Natural killer cell (primary cell): Measurements from ENCODE around the gene UBXN2A. TPM values are rescaled to one million over a fixed set of nuclear protein-coding genes. Genes with fewer than 3 reads are reported as not detected.
A peak's percentile ranks its signal among the peaks of the same experiment; 100 is the strongest.

ENCODE experiments used
- ATAC-seq, 3 donors: fragments of 150-1000 bp in 2 of 3; fragments of 200-7000 bp in 1 of 3; cut with Tn5 transposase; 1 replicate in 1 of 3; 2 replicates in 2 of 3; pipeline ENCODE4 v1.10.0; 2021; ENCODE audit warnings: mild to moderate bottlenecking in 2 of 3, moderate library complexity in 2 of 3
- DNase-seq, 2 donors: peaks; one replicate each; pipeline versions ENCODE4 v3.0.0 to v3.0.0-alpha.2; 2013 to 2021; ENCODE audit warnings: mixed read lengths in 1 of 2
- H3K27ac ChIP-seq: one replicate; pipeline ENCODE4 v1.5.1; 2013; ENCODE audit warnings: mild to moderate bottlenecking, low read length
- H3K27me3 ChIP-seq: one replicate; pipeline ENCODE4 v1.6.1; 2013; ENCODE audit warnings: low read length; ENCODE audit not compliant: control insufficient read depth, insufficient read depth
- H3K36me3 ChIP-seq: one replicate; pipeline ENCODE4 v1.6.1; 2013; ENCODE audit warnings: low read length; ENCODE audit not compliant: control insufficient read depth, insufficient read depth
- H3K4me1 ChIP-seq: one replicate; pipeline ENCODE4 v1.6.1; 2013; ENCODE audit warnings: low read length; ENCODE audit not compliant: control insufficient read depth, insufficient read depth
- H3K4me3 ChIP-seq: one replicate; pipeline ENCODE4 v1.5.1; 2013; ENCODE audit warnings: low read length
- H3K9me3 ChIP-seq: one replicate; pipeline ENCODE4 v1.6.1; 2013; ENCODE audit warnings: low read length; ENCODE audit not compliant: control insufficient read depth, insufficient read depth
- H3K27ac Mint-ChIP-seq, 2 donors: one replicate each; pipeline ENCODE4 v1.8.0; 2022; ENCODE audit warnings: mild to moderate bottlenecking in 2 of 2, mixed read lengths in 2 of 2, moderate library complexity in 1 of 2
- H3K27me3 Mint-ChIP-seq, 2 donors: one replicate each; pipeline ENCODE4 v1.8.0; 2022; ENCODE audit warnings: low read depth in 2 of 2, mixed read lengths in 2 of 2
- H3K36me3 Mint-ChIP-seq: one replicate; pipeline ENCODE4 v1.8.0; 2022; ENCODE audit warnings: mixed read lengths
- H3K4me1 Mint-ChIP-seq, 2 donors: one replicate each; pipeline ENCODE4 v1.8.0; 2022; ENCODE audit warnings: mixed read lengths in 2 of 2
- H3K4me3 Mint-ChIP-seq: one replicate; pipeline ENCODE4 v1.8.0; 2022; ENCODE audit warnings: mild to moderate bottlenecking, moderate library complexity, mixed read lengths
- H3K9me3 Mint-ChIP-seq, 2 donors: one replicate each; pipeline ENCODE4 v1.8.0; 2022; ENCODE audit warnings: mixed read lengths in 2 of 2
- WGBS: methylation state at CpG from one replicate; pipeline ENCODE4 v1.1.7; 2013; ENCODE audit warnings: missing lambda C conversion rate; ENCODE audit not compliant: insufficient coverage; 5-methylcytosine and 5-hydroxymethylcytosine counted together
- intact Hi-C: fragments of 100-400 bp; cut with micrococcal nuclease; formaldehyde crosslinking; loops from one replicate; pipeline ENCODE4 v1.14.2; 2022
- total RNA-seq, 4 donors: library from RNA; stranded (reverse); fragments of 120-200 nt in 1 of 4; gene quantifications; one replicate each; pipeline versions ENCODE4 v1.2.3 to v1.2.4, GENCODE V29; 2013 to 2022
- TF ChIP-seq, protein P1 (sequence below): fragments of 200-600 bp; IDR thresholded peaks from one replicate; pipeline ENCODE4 v1.8.0; 2022; ENCODE audit warnings: antibody characterized with exemption

UBXN2A gene
- total RNA-seq, 3 donors from 2014 or later (not counting 1 experiment from before 2014, with no cell fraction given), result 14.7 to 18.0 (median 16.2) TPM

DNA sequence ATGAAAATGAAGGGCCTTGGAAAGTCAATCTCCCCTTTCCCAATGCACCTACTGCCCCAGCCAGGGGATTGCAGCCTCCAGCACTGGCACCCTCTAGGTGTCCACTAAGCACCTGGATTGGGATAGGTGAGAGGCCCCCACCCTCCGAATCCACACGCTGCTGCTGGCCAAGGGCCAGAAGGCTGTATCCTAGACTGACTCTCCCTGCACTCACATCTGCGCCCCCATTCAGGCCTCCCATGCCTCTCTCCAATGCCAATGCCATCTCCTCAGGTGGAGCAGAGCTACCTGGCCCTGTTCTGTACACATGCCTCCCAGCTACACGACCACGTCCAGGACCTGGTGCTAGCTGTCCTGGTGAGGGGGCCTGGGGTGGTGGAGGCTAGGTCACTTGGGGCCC, 79.5 kb downstream of the UBXN2A start:
- ATAC-seq (no peak), DNase-seq (no peak)
- WGBS, result 99% methylated on average over 5 of the region's 5 CpGs
- H3K27ac ChIP-seq, result no peak overlapping the region
- Mint-ChIP-seq H3K9me3 (no peaks in the 10 kb centered on the region), H3K4me1 (peaks cover 0 to 4% of the 10 kb centered on the region in 2 donors), H3K36me3 (no peaks in the 10 kb centered on the region), H3K27me3 (no peaks in the 10 kb centered on the region), H3K27ac (no peak overlapping the region), H3K4me3 (no peak overlapping the region)
- H3K4me1 ChIP-seq, result no peaks in the 10 kb centered on the region
- no peaks in the 10 kb centered on the region for H3K27me3 ChIP-seq
- no peaks in the 10 kb centered on the region for H3K9me3 ChIP-seq
- no peak overlapping the region for H3K4me3 ChIP-seq
- TF ChIP-seq, protein P1, sequence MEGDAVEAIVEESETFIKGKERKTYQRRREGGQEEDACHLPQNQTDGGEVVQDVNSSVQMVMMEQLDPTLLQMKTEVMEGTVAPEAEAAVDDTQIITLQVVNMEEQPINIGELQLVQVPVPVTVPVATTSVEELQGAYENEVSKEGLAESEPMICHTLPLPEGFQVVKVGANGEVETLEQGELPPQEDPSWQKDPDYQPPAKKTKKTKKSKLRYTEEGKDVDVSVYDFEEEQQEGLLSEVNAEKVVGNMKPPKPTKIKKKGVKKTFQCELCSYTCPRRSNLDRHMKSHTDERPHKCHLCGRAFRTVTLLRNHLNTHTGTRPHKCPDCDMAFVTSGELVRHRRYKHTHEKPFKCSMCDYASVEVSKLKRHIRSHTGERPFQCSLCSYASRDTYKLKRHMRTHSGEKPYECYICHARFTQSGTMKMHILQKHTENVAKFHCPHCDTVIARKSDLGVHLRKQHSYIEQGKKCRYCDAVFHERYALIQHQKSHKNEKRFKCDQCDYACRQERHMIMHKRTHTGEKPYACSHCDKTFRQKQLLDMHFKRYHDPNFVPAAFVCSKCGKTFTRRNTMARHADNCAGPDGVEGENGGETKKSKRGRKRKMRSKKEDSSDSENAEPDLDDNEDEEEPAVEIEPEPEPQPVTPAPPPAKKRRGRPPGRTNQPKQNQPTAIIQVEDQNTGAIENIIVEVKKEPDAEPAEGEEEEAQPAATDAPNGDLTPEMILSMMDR, result no peak
- intact Hi-C loops, result no loop called here
- H3K36me3 ChIP-seq, result peaks cover 3% of the 10 kb centered on the region

DNA sequence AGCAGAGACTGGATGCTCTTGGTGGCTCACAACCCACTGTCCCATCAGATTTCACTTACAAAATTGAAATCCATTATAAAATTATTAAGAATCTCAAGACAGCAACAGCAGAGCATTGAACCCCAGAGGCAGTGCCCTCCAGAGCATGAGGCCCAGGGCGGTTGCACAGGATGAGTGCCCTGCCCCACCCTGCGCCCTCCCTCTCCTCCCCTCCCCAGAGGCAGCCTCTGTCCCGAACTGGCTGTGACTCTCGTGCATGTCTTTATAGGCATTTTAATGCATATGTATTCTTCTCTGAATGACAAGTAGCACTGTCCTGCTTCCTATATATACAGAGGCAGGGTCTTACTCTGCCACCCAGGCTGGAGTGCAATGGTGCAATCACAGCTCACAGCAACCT, 80.0 kb downstream of the UBXN2A start:
- intact Hi-C loops, result no loop called here
- H3K9me3 Mint-ChIP-seq, result no peaks in the 10 kb centered on the region

DNA sequence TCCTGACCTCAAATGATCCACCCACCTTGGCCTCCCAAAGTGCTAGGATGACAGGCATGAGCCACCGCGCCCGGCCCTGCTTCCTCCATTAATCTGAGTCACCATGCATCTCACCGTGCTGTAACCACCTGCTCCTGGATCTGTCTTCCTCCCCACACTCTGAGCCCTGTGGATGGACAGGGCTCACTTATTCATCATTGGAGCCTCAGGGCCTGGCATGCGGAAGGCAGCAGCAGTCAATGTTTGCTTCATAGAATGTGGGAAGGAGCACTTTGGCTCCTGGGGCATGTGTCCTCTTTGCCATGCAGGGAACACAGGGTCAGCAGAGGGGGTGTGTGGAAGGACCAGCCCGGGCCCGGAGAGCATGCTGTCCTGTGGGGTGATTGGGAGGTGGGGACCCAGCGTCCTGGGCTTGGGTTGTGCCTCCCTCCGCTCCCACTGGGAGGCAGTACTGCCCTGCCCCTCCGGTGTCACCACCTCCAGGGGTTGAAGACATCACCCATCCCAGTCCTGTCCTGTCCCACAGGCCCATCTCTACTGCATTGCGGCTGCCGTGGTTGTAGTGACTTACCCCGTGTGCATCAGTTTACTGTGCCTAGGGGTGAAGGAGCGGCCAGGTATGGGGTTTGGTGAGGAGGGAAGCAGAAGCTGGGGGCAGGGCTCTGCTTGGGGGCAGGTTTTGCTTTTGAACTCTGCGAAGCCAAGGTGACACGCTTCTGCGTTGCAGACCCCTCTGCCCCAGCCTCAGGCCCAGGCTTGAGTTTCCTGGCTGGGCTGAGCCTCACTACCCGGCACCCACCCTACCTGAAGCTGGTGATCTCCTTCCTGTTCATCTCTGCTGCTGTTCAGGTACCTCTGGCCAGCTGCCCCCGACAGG, 81.1 kb downstream of the UBXN2A start:
- Mint-ChIP-seq H3K4me1 (peaks cover 0 to 7% of the 10 kb centered on the region in 2 donors), H3K9me3 (no peaks in the 10 kb centered on the region), H3K4me3 (no peak overlapping the region), H3K36me3 (no peaks in the 10 kb centered on the region), H3K27me3 (no peaks in the 10 kb centered on the region), H3K27ac (no peak overlapping the region)
- TF ChIP-seq, protein P1, result no peak
- no peak overlapping the region for H3K4me3 ChIP-seq
- no peaks in the 10 kb centered on the region for H3K27me3 ChIP-seq
- H3K9me3 ChIP-seq, result no peaks in the 10 kb centered on the region
- ATAC-seq, result peak in 1 of 3 donors; percentile 33
- H3K27ac ChIP-seq, result no peak overlapping the region
- WGBS, result 93% methylated on average over 19 of the region's 19 CpGs
- H3K36me3 ChIP-seq, result peaks cover 8% of the 10 kb centered on the region
- peak in 1 of 2 donors; percentile 35 for DNase-seq
- no peaks in the 10 kb centered on the region for H3K4me1 ChIP-seq
- intact Hi-C loops, result no loop called here

More for the DNA sequence above, 80.0 kb downstream of the UBXN2A start:
- no peaks in the 10 kb centered on the region for H3K27me3 Mint-ChIP-seq
- no peaks in the 10 kb centered on the region for H3K9me3 ChIP-seq
- no peak overlapping the region for H3K4me3 ChIP-seq
- no peak overlapping the region for H3K4me3 Mint-ChIP-seq
- 92% methylated on average over 4 of the region's 4 CpGs for WGBS
- peaks cover 0 to 7% of the 10 kb centered on the region in 2 donors for H3K4me1 Mint-ChIP-seq
- no peaks in the 10 kb centered on the region for H3K27me3 ChIP-seq
- no peak for ATAC-seq
- H3K27ac Mint-ChIP-seq, result no peak overlapping the region
- H3K36me3 ChIP-seq, result peaks cover 3% of the 10 kb centered on the region
- H3K27ac ChIP-seq, result no peak overlapping the region
- TF ChIP-seq, protein P1, result no peak
- DNase-seq, result no peak
- no peaks in the 10 kb centered on the region for H3K4me1 ChIP-seq
- H3K36me3 Mint-ChIP-seq, result no peaks in the 10 kb centered on the region
